ENCODE data around the gene TRNAU1AP.
A peak's percentile ranks its signal among the peaks of the same experiment; 100 is the strongest.
"Not testable (repeated sequence)": the region's sequence is repeated elsewhere in the genome, so short reads cannot be mapped to it uniquely, and the experiment has no call there.

Gene TRNAU1AP

DNA sequence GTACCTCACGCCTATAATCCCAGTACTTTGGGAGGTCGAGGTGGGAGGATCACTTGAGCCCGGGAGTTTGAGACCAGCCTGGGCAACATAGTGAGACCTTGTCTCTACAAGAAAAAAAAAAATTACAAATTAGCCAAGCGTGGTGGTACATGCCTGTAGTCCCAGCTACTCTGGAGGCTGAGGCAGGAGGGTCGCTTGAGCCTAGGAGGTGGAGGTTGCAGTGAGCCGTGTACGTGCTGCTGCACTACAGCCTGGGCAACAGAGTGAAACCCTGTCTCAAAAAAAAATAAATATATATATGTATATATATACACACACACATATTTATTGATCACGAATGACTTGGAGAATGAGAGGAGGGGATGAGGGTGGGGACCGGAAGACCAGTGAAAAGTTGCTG is 30.3 kb upstream of the TRNAU1AP start:
- DNase-seq: not testable (repeated sequence)

DNA sequence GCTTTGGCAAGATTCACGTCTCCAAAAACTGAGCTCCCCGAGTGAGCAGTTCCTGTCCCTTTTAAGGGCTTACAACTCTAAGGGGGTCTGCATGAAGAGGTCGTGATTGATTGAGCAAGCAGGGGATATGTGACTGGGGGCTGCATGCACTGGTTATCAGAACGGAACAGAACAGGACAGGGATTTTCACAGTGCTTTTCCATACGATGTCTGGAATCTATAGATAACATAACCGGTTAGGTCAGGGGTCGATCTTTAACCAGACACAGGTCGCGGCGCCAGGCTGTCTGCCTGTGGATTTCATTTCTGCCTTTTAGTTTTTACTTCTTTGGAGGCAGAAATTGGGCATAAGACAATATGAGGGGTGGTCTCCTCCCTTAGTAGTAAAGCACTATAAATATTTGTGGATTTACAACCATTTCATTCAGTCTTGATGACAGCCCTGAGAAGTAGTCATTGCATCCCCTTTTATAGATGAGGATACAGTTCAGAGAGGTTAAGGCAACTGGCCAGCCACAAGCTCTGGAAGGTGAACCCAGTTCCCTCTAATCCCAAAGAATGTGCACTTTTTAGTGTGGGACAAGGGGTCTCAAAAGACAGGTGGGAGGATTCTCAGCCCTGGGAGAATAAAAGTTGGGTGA is 27.8 kb upstream of the TRNAU1AP start:
- not testable (repeated sequence) for DNase-seq

DNA sequence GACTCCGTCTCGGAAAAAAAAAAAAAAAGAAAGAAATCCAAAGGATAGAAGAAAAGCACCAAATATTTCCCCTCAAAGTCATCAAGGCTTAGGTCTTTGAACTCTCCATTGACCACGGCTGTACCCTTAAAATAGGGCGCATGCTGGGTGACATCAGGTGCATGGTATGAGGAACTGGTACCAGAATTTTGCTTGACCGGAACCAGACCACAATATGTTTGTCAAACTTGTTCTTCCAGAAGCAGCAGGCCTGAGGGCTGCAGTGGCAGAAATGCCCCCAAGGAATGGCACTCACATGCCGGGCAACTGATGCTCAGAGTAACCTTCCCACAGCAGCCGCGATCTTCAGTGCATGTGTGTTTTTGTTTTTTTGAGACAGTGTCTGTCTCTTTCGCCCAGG is 26.0 kb upstream of the TRNAU1AP start:
- no peak for DNase-seq

GRCh38 chr1:28530456-28530855 is 22.4 kb upstream of the TRNAU1AP start:
- DNase-seq: no peak

DNA sequence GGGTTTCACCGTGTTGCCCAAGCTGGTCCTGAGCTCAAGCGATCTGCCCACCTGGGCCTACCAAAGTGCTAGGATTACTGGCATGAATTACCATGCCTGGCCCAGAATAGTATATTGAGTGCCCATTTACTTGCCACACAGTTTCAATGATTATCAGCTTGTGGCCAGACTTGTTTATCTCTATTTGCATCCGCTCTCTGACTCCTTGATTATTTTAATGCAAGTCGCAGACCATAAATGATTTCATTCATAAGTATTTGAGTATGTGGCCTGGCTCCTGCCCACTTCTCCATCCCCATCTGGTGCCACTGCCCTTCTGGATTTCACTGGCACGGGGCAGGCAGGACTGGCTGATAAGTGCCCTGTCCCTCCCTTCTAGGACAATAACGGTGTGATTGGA is 18.2 kb upstream of the TRNAU1AP start:
- no peak for DNase-seq

DNA sequence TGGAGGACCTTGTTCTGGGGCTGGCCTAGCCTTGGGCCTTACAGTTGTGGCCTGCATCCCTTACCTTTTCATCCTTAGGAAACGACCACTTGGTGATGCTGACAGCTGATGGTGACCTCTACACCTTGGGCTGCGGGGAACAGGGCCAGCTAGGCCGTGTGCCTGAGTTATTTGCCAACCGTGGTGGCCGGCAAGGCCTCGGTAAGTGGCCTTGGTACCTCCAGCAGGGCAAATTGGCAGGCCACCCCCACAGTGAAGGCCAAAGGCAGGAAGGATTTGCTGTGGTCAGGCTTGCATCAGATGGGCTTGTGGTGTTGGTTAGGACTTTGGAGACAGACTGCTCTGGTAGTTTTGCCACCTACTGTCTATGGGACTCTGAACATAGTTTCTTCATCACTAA is 17.7 kb upstream of the TRNAU1AP start:
- no peak for DNase-seq

GRCh38 chr1:28537457-28538199 is 15.3 kb upstream of the TRNAU1AP start:
- no peak for DNase-seq

GRCh38 chr1:28538286-28538685 is 14.6 kb upstream of the TRNAU1AP start:
- no peak for DNase-seq

GRCh38 chr1:28540651-28541050 is 12.2 kb upstream of the TRNAU1AP start:
- DNase-seq: no peak

DNA sequence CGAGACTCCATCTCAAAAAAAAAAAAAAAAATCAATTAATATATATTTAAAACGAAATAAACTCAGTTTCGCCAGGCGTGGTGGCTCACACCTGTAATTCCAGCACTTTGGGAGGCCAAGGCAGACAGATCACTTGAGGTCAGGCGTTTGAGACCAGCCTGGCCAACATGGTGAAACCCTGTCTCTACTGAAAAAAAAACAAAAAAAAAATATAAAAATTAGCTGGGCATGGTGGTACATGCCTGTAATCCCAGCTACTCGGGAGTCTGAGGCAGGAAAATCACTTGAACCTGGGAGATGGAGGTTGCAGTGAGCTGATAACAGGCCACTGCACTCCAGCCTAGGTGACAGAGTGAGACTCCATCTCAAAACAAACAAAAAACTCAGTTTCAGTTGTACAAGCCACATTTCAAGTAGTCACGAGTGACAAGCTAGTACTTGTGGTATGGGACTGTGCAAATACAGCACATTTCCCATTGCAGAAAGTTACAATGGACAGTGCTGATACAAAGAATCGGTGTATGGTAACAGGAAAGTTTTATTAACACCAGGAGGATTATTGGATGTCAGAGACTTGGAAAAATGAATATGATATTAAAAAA is 11.4 kb upstream of the TRNAU1AP start:
- DNase-seq: not testable (repeated sequence)

DNA sequence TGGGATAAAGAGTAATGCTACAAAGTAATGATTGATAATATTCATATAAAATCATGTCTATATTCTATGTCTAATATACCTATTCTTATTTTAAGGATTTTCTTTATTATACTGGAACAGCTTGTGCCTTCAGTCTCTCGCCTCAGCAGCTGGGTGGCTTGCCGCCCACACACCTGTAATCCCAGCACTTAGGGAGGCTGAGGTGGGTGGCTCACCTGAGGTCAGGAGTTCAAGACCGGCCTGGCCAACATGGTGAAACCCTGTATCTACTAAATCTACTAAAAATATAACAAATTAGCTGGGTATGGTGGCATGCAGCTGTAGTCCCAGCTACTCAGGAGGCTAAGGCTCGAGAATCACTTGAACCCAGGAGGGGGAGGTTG is 7.6 kb upstream of the TRNAU1AP start:
- no peak for DNase-seq

GRCh38 chr1:28548318-28548717 is 4.6 kb upstream of the TRNAU1AP start:
- no peak for DNase-seq

DNA sequence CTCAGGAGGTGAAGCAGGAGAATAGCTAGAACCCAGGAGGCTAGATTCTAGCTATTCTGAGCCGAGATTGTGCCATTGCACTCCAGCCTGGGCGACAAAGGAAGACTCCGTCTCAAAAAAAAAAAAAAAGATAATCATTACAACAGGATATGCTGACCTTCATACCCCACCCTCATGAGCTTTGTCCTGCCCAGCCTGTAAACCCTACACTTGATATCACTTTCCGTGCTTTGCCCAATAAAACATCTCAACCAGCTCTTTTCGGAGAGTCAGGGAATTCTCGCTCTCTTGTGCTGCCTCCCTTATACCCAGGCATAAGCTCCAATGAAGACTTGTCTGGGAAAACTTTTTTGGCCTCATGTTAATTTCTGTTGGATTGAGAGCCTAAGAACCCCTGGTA is 1.5 kb upstream of the TRNAU1AP start:
- DNase-seq: no peak

- DNase-seq: peak; percentile 95
Measured at GRCh38 chr1:28560886-28561285, 8.0 kb downstream of the TRNAU1AP start.

- DNase-seq: peak; percentile 28
Measured at GRCh38 chr1:28564310-28564709, 11.4 kb downstream of the TRNAU1AP start.

GRCh38 chr1:28565040-28565439 is 12.2 kb downstream of the TRNAU1AP start:
- no peak for DNase-seq

DNA sequence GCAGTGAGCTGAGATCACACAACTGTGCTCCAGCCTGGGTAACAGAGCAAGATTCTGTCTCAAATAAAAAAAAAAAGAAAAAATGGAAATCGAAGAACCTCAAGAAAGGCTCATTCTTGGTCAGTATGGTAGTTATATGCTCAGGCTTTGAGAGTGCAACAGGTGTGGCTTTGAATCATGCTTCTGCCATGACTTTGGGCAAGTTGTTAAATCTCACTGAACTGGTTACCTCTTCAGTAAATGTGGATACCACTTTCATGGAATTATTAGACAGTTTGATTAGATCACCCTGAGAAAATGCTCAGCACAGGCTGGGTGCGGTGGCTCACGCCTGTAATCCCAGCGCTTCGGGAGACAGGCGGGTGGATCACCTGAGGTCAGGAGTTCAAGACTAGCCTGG is 12.8 kb downstream of the TRNAU1AP start:
- no peak for DNase-seq

DNA sequence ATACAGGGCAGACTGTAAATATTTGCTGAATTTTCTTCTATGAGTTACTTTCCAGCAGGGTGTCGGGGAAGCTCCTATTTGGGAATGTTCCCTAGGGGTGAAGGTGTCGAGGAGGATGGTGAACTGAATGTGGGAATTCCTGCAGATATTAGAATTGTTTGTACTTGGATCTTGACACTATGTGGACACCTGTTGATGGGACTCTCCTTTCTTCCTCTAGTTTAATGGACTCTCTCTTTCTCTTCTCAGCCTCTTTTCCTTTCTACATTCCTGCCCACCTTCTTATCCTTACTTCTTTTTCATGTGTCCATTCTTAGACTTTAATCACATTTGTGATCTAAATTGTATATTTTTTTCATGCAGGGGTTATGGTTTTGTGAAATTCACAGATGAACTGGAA is 14.0 kb downstream of the TRNAU1AP start:
- no peak for DNase-seq

DNA sequence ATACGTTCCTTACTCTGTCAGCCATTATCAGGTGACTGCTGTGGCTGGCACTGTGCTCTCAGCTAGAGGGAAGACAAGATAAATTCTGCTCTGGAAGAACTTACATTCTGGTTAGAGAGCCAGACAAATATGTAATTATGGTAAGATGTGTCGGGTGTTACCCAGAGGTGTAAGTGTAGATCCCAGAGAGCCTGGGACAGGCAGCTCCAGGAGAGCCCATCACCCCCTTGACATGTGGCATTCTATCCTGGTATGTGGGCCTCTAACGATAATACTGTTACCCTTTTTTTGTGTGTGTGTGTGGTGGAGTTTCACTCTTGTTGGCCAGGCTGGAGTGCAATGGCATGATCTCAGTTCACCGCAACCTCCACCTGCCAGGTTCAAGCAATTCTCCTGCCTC is 19.0 kb downstream of the TRNAU1AP start:
- DNase-seq: no peak

DNA sequence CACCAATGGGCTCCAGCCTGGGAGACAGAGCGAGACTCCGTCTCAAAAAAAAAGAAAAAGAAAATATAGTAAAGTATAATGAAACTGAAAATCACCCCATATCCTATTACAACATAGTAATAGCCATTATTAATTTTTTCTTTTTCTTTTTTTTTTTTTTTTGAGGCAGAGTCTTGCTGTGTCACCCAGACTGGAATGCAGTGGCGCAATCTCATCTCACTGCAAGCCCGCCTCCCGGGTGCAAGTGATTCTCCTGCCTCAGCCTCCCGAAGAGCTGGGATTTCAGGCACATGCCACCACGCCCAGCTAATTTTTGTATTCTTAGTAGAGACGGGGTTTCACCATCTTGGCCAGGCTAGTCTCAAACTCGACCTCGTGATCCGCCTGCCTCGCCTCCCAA is 20.0 kb downstream of the TRNAU1AP start:
- DNase-seq: not testable (repeated sequence)

GRCh38 chr1:28573564-28573963 is 20.7 kb downstream of the TRNAU1AP start:
- DNase-seq: no peak

- no peak for DNase-seq
Measured at GRCh38 chr1:28577052-28577678, 24.3 kb downstream of the TRNAU1AP start.

GRCh38 chr1:28577738-28578536 is 25.1 kb downstream of the TRNAU1AP start:
- no peak for DNase-seq

Measured in DMS79 (cell line).